Astrocyte (in vitro differentiated cells and primary cell): Measurements from ENCODE around the gene TOB1. TPM values are rescaled to one million over a fixed set of nuclear protein-coding genes. Genes with fewer than 3 reads are reported as not detected.

ENCODE experiments used
- DNase-seq: peaks from one replicate; pipeline ENCODE4 v3.0.0-alpha.2; 2010; ENCODE audit warnings: low read depth
- FAIRE-seq: peaks from 2 replicates; lab custom pipeline; 2011; peaks lifted over from hg19 to GRCh38; lab: Jason Lieb, UNC
- H2AFZ ChIP-seq: 2 replicates; pipeline ENCODE4 v1.6.0; 2012; ENCODE audit warnings: low read depth, low read length, inconsistent platforms
- H3K27ac ChIP-seq: 2 replicates; pipeline ENCODE4 v1.5.1; 2011; ENCODE audit warnings: low read depth, low read length, inconsistent platforms
- H3K27me3 ChIP-seq: 2 replicates; pipeline ENCODE4 v1.6.0; 2011; ENCODE audit warnings: low read length, inconsistent platforms; ENCODE audit not compliant: insufficient read depth
- H3K36me3 ChIP-seq: 2 replicates; pipeline ENCODE4 v1.5.1; 2011; ENCODE audit warnings: low read length, inconsistent platforms; ENCODE audit not compliant: insufficient read depth
- H3K4me1 ChIP-seq: 2 replicates; pipeline ENCODE4 v1.5.1; 2011; ENCODE audit warnings: low read length, inconsistent platforms; ENCODE audit not compliant: insufficient read depth
- H3K4me2 ChIP-seq: 2 replicates; pipeline ENCODE4 v1.6.0; 2012; ENCODE audit warnings: low read length, inconsistent platforms
- H3K4me3 ChIP-seq: 2 replicates; pipeline ENCODE4 v1.5.1; 2011; ENCODE audit warnings: low read depth, mild to moderate bottlenecking, low read length, inconsistent platforms; ENCODE audit not compliant: insufficient read depth
- H3K79me2 ChIP-seq: 2 replicates; pipeline ENCODE4 v1.6.0; 2012; ENCODE audit warnings: mild to moderate bottlenecking, low read length, inconsistent platforms; ENCODE audit not compliant: insufficient read depth
- H3K9ac ChIP-seq: 2 replicates; pipeline ENCODE4 v1.6.0; 2012; ENCODE audit warnings: mild to moderate bottlenecking, low read length, inconsistent platforms
- H3K9me3 ChIP-seq: 2 replicates; pipeline ENCODE4 v1.5.1; 2012; ENCODE audit warnings: low read depth, mild to moderate bottlenecking, low read length, inconsistent platforms; ENCODE audit not compliant: insufficient read depth
- H4K20me1 ChIP-seq: 2 replicates; pipeline ENCODE4 v1.6.0; 2012; ENCODE audit warnings: low read length, inconsistent platforms; ENCODE audit not compliant: insufficient read depth
- H3K27ac Mint-ChIP-seq: one replicate; pipeline ENCODE4 v1.8.0; 2021; ENCODE audit warnings: mild to moderate bottlenecking, mixed read lengths; ENCODE audit not compliant: unreplicated experiment
- H3K27me3 Mint-ChIP-seq: one replicate; pipeline ENCODE4 v1.8.0; 2021; ENCODE audit warnings: low read depth, mixed read lengths; ENCODE audit not compliant: unreplicated experiment
- H3K36me3 Mint-ChIP-seq: one replicate; pipeline ENCODE4 v1.8.0; 2021; ENCODE audit warnings: low read depth, mixed read lengths; ENCODE audit not compliant: unreplicated experiment
- H3K4me1 Mint-ChIP-seq: one replicate; pipeline ENCODE4 v1.8.0; 2021; ENCODE audit warnings: low read depth, mixed read lengths; ENCODE audit not compliant: unreplicated experiment
- H3K4me3 Mint-ChIP-seq: one replicate; pipeline ENCODE4 v1.8.0; 2021; ENCODE audit warnings: mild to moderate bottlenecking, moderate library complexity, mixed read lengths; ENCODE audit not compliant: unreplicated experiment
- H3K9me3 Mint-ChIP-seq: one replicate; pipeline ENCODE4 v1.8.0; 2021; ENCODE audit warnings: mild to moderate bottlenecking, mixed read lengths; ENCODE audit not compliant: unreplicated experiment
- EZH2 ChIP-seq: IDR thresholded peaks from 2 replicates; pipeline ENCODE4 v1.6.1; 2012; ENCODE audit warnings: mild to moderate bottlenecking, low read length, inconsistent platforms; ENCODE audit not compliant: insufficient read depth
- total RNA-seq: library from RNA; stranded (reverse); gene quantifications from 2 replicates; pipeline ENCODE4 v1.2.1, GENCODE V29; 2021
- TF ChIP-seq, protein P1 (sequence below): IDR thresholded peaks from 2 replicates; pipeline ENCODE4 v1.5.1; 2011; ENCODE audit warnings: low read depth, mild to moderate bottlenecking, inconsistent platforms, low read length, moderate library complexity; ENCODE audit not compliant: insufficient read depth

TOB1 gene
- total RNA-seq, 1 donor from 2014 or later, result 71.6 TPM

DNA sequence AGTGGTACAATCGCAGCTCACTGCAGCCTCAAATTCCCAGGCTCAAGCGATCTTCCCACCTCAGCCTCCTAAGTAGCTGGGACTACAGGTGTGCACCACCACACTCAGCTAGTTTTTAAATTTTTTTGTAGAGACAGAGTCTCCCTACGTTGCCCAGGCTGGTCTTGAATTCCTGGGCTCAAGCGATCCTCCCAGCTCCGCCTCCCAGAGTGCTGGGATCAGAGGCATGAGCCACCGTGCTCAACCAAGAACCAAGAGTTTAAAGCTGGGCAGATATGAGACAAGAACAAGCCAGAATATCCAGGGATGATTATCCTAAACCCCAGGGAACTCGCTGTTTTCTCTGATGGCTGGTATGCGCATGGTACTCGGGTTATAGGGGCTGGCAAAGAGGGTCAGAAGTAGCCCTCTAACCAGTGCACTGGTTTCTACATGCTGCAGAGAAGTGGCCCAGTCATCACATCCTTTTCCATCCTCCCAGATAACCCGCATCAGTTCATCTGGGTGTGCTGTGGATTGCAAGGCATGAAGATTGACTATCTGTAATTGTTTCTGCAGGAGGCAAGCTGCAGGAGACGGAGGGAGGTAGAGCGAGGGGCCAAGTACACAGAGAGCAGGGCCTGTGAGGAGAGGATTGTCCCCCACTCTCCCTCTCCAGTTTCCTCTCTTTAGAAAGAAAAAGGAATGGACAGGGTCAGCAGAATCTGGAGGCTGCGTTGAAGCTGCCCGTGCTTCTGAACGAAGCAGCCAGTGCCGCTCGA is 33.6 kb upstream of the TOB1 start:
- TF ChIP-seq, protein P1, sequence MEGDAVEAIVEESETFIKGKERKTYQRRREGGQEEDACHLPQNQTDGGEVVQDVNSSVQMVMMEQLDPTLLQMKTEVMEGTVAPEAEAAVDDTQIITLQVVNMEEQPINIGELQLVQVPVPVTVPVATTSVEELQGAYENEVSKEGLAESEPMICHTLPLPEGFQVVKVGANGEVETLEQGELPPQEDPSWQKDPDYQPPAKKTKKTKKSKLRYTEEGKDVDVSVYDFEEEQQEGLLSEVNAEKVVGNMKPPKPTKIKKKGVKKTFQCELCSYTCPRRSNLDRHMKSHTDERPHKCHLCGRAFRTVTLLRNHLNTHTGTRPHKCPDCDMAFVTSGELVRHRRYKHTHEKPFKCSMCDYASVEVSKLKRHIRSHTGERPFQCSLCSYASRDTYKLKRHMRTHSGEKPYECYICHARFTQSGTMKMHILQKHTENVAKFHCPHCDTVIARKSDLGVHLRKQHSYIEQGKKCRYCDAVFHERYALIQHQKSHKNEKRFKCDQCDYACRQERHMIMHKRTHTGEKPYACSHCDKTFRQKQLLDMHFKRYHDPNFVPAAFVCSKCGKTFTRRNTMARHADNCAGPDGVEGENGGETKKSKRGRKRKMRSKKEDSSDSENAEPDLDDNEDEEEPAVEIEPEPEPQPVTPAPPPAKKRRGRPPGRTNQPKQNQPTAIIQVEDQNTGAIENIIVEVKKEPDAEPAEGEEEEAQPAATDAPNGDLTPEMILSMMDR, result no peak
- no peak for TF ChIP-seq EZH2
- Histone ChIP-seq H3K9ac (no peak overlapping the region), H3K4me1 (peaks cover 14% of the 10 kb centered on the region), H3K9me3 (no peaks in the 10 kb centered on the region), H2AFZ (peak overlapping the region; percentile 18), H3K27ac (no peak overlapping the region), H3K36me3 (no peaks in the 10 kb centered on the region), H3K79me2 (no peaks in the 10 kb centered on the region), H3K4me2 (no peak overlapping the region), H3K4me3 (no peak overlapping the region), H3K27me3 (peaks cover 5% of the 10 kb centered on the region), H4K20me1 (no peaks in the 10 kb centered on the region)
- Mint-ChIP-seq H3K36me3 (no peaks in the 10 kb centered on the region), H3K4me3 (no peak overlapping the region), H3K27me3 (no peaks in the 10 kb centered on the region), H3K9me3 (no peaks in the 10 kb centered on the region), H3K4me1 (peaks cover 17% of the 10 kb centered on the region), H3K27ac (peak overlapping the region; percentile 51)
- DNase-seq (no peak), FAIRE-seq (no peak)

DNA sequence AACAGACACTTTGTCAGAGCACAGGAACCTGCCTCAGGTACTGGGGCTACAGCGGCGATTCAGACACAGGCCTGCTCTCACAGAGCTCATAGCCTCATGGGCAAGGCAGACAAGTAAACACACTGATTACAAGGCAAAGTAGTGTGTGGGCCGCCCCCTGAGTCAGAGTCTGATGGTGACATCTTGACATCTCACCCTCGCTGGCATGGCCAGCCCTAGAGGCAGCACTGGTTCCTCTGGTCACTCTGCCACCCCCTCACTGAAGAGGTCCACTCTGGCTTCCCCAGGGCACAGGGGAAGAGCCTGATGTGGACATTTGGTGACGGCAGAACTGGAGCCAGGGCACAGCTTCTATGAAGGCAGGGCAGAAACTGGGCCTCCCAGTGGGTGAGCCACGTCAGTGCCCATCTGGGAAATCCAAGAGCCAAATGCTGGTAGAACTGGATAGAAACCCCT is 32.9 kb upstream of the TOB1 start:
- no peaks in the 10 kb centered on the region for H3K36me3 ChIP-seq
- no peaks in the 10 kb centered on the region for H3K9me3 Mint-ChIP-seq
- no peak overlapping the region for H3K27ac Mint-ChIP-seq
- no peaks in the 10 kb centered on the region for H3K27me3 Mint-ChIP-seq
- peaks cover 14% of the 10 kb centered on the region for H3K4me1 Mint-ChIP-seq
- H3K9me3 ChIP-seq, result no peaks in the 10 kb centered on the region
- H3K4me3 Mint-ChIP-seq, result no peak overlapping the region
- DNase-seq, result no peak
- no peak overlapping the region for H3K4me2 ChIP-seq
- H3K27ac ChIP-seq, result no peak overlapping the region
- no peak for FAIRE-seq
- peaks cover 7% of the 10 kb centered on the region for H3K4me1 ChIP-seq
- H2AFZ ChIP-seq, result no peak overlapping the region
- no peak overlapping the region for H3K9ac ChIP-seq
- no peak for TF ChIP-seq EZH2
- TF ChIP-seq, protein P1, result no peak
- peaks cover 5% of the 10 kb centered on the region for H3K27me3 ChIP-seq
- no peaks in the 10 kb centered on the region for H3K79me2 ChIP-seq
- H3K4me3 ChIP-seq, result no peak overlapping the region
- H4K20me1 ChIP-seq, result no peaks in the 10 kb centered on the region
- H3K36me3 Mint-ChIP-seq, result no peaks in the 10 kb centered on the region
